Astrocyte of the spinal cord (primary cell): Measurements from ENCODE around the gene MYLK2.
A peak's percentile ranks its signal among the peaks of the same experiment; 100 is the strongest.

Source experiments
- DNase-seq: peaks from one replicate; pipeline ENCODE4 v3.0.0; 2011; ENCODE audit warnings: low read depth, low spot score
- H3K4me3 ChIP-seq: 2 replicates; pipeline ENCODE4 v1.5.1; 2011; ENCODE audit warnings: low read depth, mild to moderate bottlenecking, low read length, moderate library complexity
- CTCF ChIP-seq: IDR thresholded peaks from 2 replicates; pipeline ENCODE4 v1.5.1; 2012; ENCODE audit warnings: low read depth, mild to moderate bottlenecking, low read length, inconsistent platforms
- in situ Hi-C: cut with HindIII; loops from 2 replicates; pipeline ENCODE4 v1.10.0; 2017; ENCODE audit warnings: low sequenced_read_pairs

The MYLK2 gene

GRCh38 chr20:31803552-31804291 is 15.4 kb upstream of the MYLK2 start:
- in situ Hi-C loops: no loop called here
- H3K4me3 ChIP-seq: no peak overlapping the region
- no peak for TF ChIP-seq CTCF
- no peak for DNase-seq

GRCh38 chr20:31806564-31807355 is 12.4 kb upstream of the MYLK2 start:
- DNase-seq: peak; percentile 21
- no peak overlapping the region for H3K4me3 ChIP-seq
- in situ Hi-C loops: no loop called here
- TF ChIP-seq CTCF: no peak

DNA sequence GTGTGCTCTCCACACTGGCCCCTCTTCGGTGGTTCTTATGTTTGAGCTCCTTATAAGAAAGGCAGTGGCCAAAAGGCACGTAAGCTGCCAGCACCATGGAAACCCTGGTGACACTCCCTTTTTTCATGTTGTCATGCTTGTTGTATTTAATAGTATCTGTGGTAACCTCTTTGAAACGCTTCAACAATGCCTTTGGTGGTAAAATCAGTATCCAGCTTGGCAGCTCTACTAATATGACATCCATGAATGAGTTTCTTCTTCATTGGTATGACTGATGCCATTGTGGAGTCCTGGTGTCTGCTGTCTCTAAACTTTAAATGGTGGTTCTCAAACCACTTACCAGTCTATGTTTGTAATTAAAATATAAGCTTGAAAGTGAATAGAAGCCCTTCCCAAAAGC is 10.7 kb upstream of the MYLK2 start:
- DNase-seq: peak; percentile 29
- TF ChIP-seq CTCF: no peak
- no peak overlapping the region for H3K4me3 ChIP-seq
- in situ Hi-C loops: no loop called here

- in situ Hi-C loops: no loop called here
- DNase-seq: no peak
- no peak for TF ChIP-seq CTCF
- H3K4me3 ChIP-seq: no peak overlapping the region
Observed at GRCh38 chr20:31809661-31810060, 9.5 kb upstream of the MYLK2 start.

DNA sequence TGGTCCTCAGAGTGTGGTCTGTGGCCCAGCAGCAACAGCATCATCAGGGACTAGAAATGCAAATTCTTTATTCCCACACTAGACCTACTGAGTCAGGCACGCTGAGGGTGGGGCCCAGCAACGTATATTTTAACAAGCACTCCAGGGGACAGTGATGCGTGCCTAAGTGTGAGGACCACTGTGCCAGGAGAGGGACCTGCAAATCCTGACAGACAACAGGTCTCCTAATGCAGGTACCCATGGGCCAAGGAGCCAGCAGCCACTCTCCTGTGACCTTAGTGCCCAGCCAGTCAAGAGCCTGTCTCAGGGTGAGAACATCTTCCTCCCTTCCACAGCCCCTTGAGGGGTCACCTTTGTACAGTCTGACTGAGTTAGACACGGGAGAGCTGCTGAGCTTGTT is 8.0 kb upstream of the MYLK2 start:
- TF ChIP-seq CTCF: no peak
- no peak overlapping the region for H3K4me3 ChIP-seq
- in situ Hi-C loops: no loop called here
- DNase-seq: no peak

DNA sequence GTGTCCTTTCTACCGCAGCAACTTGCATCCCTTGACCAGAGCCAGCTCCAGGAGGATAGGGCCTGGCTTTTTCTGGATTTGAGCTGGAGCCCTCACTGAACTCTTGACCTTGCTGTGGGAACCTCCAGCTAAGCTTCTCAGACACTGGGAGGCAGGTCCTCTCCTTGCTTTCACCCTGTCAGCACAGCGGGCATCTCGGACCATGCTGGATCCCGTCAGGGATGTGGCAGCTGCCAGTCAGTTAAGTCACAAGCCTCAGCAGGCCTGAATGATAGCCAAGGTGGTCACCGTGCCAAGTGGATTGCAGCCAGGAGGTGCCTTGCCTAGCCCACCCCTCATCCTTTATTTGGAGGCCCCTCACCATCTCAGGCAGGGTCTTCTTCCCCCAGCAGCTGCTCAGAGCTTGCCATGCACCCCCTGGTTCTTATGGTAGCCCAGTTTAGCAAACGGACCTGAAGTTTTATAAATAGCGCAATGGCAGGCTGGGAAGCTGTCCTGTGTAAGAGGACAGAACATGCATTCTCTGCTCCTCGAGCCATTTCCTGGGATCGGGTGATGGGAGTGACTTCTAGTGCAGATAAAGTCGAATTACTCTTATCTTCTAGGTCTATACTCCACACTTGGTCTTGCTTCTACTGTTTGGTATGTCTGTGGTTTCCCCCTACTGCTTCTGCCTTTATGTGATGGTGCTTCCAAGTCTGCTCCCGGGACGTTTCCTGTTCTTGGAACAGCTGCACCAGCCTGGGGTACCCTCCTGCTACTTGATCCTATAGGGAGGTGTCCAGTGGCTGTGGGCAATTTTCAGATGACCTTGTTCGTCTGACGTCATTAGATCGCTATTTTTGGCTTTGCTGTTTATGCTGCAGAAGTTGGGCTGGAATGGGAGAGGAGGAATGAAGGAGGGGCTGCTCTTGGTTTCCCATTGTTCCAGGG is 7.1 kb upstream of the MYLK2 start:
- no peak overlapping the region for H3K4me3 ChIP-seq
- peak; percentile 92 for DNase-seq
- TF ChIP-seq CTCF: no peak
- in situ Hi-C loops: no loop called here
